GM10847 (cell line): ENCODE results near the gene HMCES.

Experiments
- POLR2A ChIP-seq: IDR thresholded peaks from 2 replicates; pipeline ENCODE4 v1.6.1; 2011; ENCODE audit not compliant: insufficient read length; ENCODE audit errors: extremely low read depth

Gene HMCES

GRCh38 chr3:129344540-129345220 is 66.0 kb downstream of the HMCES start:
- TF ChIP-seq POLR2A: no peak

GRCh38 chr3:129345281-129345680 is 66.6 kb downstream of the HMCES start:
- no peak for TF ChIP-seq POLR2A

DNA sequence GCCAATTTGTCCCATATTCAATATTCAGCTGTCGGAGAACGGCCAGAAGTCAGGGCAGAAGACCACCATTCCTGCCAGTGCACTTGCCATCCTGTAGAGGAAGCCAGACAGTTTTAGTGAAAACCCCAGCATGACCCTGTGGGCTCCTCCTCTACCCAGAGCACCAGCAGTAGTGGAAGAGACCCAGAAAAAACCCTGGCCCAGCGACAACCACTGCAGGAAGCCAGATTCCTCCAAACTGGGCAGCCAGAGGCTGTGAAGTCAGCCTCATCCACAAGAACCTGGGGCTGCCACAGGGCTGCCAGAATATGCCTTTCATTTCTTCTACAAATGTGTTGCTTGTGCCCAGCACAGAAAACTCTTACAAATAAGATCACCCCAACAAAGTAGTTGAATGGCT is 67.3 kb downstream of the HMCES start:
- no peak for TF ChIP-seq POLR2A

GRCh38 chr3:129346695-129347457 is 68.2 kb downstream of the HMCES start:
- TF ChIP-seq POLR2A: no peak

- TF ChIP-seq POLR2A: no peak
Measured at GRCh38 chr3:129347458-129347845, 68.8 kb downstream of the HMCES start.

GRCh38 chr3:129348734-129349133 is 70.1 kb downstream of the HMCES start:
- no peak for TF ChIP-seq POLR2A

- TF ChIP-seq POLR2A: no peak
Measured at GRCh38 chr3:129349791-129350190, 71.1 kb downstream of the HMCES start.

GRCh38 chr3:129352045-129352444 is 73.4 kb downstream of the HMCES start:
- no peak for TF ChIP-seq POLR2A

DNA sequence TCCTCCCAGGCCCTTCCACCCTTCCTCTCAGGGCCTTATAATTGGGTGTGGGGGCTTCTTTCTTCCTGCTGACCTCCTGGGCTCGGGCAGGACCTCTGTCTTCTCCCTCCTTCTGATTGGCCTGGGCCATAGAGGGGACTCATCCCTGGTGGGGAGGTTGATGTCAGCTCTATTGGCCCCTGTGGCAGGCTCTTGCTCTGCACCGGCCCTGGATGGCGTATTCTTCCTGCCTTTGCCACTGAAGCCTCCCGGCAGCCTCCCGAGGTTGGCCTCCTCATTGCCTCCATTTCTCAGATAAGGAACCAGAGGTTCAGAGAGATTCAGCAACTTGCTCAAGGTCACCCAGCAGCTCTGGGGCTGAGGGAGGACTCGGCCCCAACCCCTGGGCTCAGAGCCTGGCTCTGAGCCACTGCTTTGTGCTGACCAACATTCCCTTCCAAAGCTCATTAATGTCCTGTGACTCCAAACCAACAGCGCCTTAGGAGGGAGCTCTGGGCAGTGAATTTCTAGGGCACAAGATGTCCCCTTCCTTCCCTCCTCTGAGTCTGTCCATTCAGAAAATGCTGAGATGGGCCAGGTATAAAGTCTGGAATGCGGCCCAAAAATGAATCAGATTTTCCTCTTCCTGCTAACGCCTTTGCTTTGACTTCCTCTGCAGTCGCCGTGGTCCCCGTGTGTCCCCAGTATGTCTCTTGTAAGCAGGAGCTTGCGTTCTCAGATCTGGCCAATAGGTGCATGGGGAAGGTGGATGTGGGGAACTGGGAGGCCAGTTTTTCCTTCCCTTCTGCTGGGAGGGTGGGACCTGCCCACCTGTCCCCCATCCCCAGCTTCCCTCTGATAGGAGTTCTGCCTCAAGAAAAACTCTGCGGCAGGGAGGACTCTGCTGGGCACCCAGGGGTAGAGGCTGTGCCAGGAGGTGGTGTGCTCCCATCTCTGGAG is 74.2 kb downstream of the HMCES start:
- no peak for TF ChIP-seq POLR2A

DNA sequence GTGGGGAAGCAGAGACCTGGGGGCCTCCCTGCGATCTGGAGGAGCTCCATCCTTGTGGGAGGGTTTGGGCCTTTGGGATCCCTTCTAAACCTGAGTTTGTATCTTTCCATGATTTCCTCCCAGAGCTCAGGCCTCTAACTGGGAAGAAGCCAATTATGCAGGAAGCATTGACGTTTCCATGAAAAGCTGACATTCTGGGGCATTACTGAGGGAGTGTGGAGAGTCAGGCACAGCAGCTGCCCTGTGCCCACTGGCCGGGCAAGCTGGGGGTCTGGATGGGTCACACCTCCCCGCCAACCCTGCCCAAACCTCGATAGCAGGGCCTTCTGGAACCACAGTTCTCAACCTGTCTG is 74.9 kb downstream of the HMCES start:
- TF ChIP-seq POLR2A: no peak
